Right lobe of liver (tissue), 4 donors: ENCODE measurements around the gene ACTR3.

Experiments
- CTCF ChIP-seq, 4 donors: fragments of 200-600 bp in 3 of 4; fragments of 450-650 bp in 1 of 4; IDR thresholded peaks; one replicate each; pipeline versions ENCODE4 v1.5.1 to v1.8.0; 2016 to 2022; ENCODE audit warnings: antibody characterized with exemption in 4 of 4, mild to moderate bottlenecking in 2 of 4
- POLR2A ChIP-seq: fragments of 450-650 bp; IDR thresholded peaks from one replicate; pipeline ENCODE4 v1.6.1; 2017; ENCODE audit warnings: antibody characterized with exemption, mild to moderate bottlenecking
- donor health status: DM: no; HTN: no; CAD: no.
- donor health status: DM: no; HTN: no; CAD: no.
- donor health status: DM: no; HTN: yes; CAD: no.

- no peak for TF ChIP-seq CTCF (IDR thresholded peaks at IDR 0.05)
- TF ChIP-seq POLR2A = no peak
These were observed 91.1 kb downstream of the ACTR3 start for GRCh38 chr2:113980946-113981345.
